ENCODE data around the gene BORCS6.

- TF ChIP-seq CTCF (IDR thresholded peaks at IDR 0.05; ENCODE audit: low read depth, low read length, poor library complexity, severe bottlenecking): no peak
- no peak for TF ChIP-seq EZH2phosphoT487 (IDR thresholded peaks at IDR 0.05; ENCODE audit: borderline replicate concordance, low read length)
Measured at GRCh38 chr17:8222380-8222629, 32.3 kb upstream of the BORCS6 start.
